Measurements from ENCODE around the gene PARP6.

GRCh38 chr15:72302955-72303354 is 30.6 kb upstream of the PARP6 start:
- TF ChIP-seq, protein P1, sequence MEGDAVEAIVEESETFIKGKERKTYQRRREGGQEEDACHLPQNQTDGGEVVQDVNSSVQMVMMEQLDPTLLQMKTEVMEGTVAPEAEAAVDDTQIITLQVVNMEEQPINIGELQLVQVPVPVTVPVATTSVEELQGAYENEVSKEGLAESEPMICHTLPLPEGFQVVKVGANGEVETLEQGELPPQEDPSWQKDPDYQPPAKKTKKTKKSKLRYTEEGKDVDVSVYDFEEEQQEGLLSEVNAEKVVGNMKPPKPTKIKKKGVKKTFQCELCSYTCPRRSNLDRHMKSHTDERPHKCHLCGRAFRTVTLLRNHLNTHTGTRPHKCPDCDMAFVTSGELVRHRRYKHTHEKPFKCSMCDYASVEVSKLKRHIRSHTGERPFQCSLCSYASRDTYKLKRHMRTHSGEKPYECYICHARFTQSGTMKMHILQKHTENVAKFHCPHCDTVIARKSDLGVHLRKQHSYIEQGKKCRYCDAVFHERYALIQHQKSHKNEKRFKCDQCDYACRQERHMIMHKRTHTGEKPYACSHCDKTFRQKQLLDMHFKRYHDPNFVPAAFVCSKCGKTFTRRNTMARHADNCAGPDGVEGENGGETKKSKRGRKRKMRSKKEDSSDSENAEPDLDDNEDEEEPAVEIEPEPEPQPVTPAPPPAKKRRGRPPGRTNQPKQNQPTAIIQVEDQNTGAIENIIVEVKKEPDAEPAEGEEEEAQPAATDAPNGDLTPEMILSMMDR (IDR thresholded peaks at IDR 0.05), result no peak
- TF ChIP-seq POLR2A (IDR thresholded peaks at IDR 0.05), result no peak

Measured in body of pancreas (tissue), 4 donors.